Spleen (tissue), 7 donors: Measurements from ENCODE around the gene ARHGAP30.
A peak's percentile ranks its signal among the peaks of the same experiment; 100 is the strongest.

Experiments
- POLR2A ChIP-seq, 3 donors: fragments of 450-650 bp; IDR thresholded peaks; one replicate each; pipeline ENCODE4 v1.5.1; 2017; ENCODE audit warnings: antibody characterized with exemption in 3 of 3, mild to moderate bottlenecking in 1 of 3
- POLR2AphosphoS5 ChIP-seq, 3 donors: sonication (generic); formaldehyde crosslinking; IDR thresholded peaks; one replicate each; pipeline ENCODE4 v1.5.1; 2017; ENCODE audit warnings: antibody characterized with exemption in 3 of 3
- TF ChIP-seq, protein P1 (sequence below), 11 experiments: fragments of 200-600 bp in 7 of 11; fragments of 450-650 bp in 4 of 11; sonication (generic) in 4 of 11; IDR thresholded peaks in 8 of 11; conservative IDR thresholded peaks in 3 of 11; 1 replicate in 7 of 11; 2 replicates in 4 of 11; pipeline versions ENCODE4 v1.4.0 to v1.8.0; 2016 to 2021; ENCODE audit warnings: antibody characterized with exemption in 11 of 11, inconsistent platforms in 4 of 11, mild to moderate bottlenecking in 1 of 11
- donor health status: DM: no; HTN: no; CAD: no; lungs with moderate emphysema.
- donor health status: DM: no; HTN: no; CAD: no.
- donor health status: DM: no; HTN: no; CAD: no.

DNA sequence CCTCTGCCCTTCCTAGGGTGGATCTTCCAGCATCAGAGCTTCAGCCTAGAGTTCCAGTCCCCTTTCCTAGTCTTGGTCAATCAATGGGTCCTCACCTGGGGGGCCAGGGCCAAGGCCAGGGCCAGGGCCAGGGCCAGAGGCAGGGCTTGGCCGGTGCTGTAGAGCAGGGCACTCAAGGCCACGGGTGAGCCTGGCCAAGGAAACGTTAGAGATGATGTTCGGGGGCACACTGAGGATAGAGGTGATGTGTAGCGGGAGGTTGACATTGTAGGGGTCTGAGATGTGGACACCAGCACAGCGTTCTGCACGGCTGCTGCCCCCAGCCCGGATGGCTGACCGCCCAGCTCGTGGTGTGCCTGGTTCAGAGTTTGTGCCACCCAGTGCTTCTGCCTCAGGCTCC, 18.5 kb downstream of the ARHGAP30 start:
- TF ChIP-seq, protein P1, sequence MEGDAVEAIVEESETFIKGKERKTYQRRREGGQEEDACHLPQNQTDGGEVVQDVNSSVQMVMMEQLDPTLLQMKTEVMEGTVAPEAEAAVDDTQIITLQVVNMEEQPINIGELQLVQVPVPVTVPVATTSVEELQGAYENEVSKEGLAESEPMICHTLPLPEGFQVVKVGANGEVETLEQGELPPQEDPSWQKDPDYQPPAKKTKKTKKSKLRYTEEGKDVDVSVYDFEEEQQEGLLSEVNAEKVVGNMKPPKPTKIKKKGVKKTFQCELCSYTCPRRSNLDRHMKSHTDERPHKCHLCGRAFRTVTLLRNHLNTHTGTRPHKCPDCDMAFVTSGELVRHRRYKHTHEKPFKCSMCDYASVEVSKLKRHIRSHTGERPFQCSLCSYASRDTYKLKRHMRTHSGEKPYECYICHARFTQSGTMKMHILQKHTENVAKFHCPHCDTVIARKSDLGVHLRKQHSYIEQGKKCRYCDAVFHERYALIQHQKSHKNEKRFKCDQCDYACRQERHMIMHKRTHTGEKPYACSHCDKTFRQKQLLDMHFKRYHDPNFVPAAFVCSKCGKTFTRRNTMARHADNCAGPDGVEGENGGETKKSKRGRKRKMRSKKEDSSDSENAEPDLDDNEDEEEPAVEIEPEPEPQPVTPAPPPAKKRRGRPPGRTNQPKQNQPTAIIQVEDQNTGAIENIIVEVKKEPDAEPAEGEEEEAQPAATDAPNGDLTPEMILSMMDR (IDR thresholded peaks at IDR 0.05 in 8 of 11, conservative IDR thresholded peaks at IDR 0.05 in 3 of 11): no peak
- TF ChIP-seq POLR2AphosphoS5 (IDR thresholded peaks at IDR 0.05): peak in 2 of 3 donors; percentile 14 to 61
- no peak for TF ChIP-seq POLR2A (IDR thresholded peaks at IDR 0.05)
